Common myeloid progenitor, CD34-positive (primary cell): Measurements from ENCODE around the gene RHEBL1.

Experiments
- CTCF ChIA-PET: fragments of 350-600 bp; sonication (Branson Sonifier 250); formaldehyde crosslinking; loops from one replicate; lab custom pipeline; 2021; ENCODE audit warnings: antibody characterized with exemption; lab: Charles Lee
- POLR2A ChIA-PET: fragments of 350-600 bp; sonication (Branson Sonifier 250); formaldehyde crosslinking; loops from one replicate; lab custom pipeline; 2021; ENCODE audit warnings: antibody characterized with exemption; lab: Charles Lee
- DNase-seq, 3 donors: peaks; one replicate each; pipeline versions ENCODE4 v3.0.0 to v3.0.0-alpha.2; 2013
- H3K27ac ChIP-seq, 2 experiments: 1 replicate in 1 of 2; 2 replicates in 1 of 2; pipeline ENCODE4 v1.7.0; 2013; ENCODE audit warnings: inconsistent platforms in 2 of 2, low read length in 2 of 2, mild to moderate bottlenecking in 2 of 2, low read depth in 1 of 2, moderate library complexity in 1 of 2; ENCODE audit not compliant: severe bottlenecking in 2 of 2, insufficient read depth in 1 of 2, poor library complexity in 1 of 2
- H3K27me3 ChIP-seq, 5 experiments: replicated peaks in 2 of 5; 1 replicate in 3 of 5; 2 replicates in 2 of 5; pipeline versions ENCODE4 v1.6.1 to v1.7.0; 2013; ENCODE audit warnings: low read length in 4 of 5, mild to moderate bottlenecking in 2 of 5, moderate library complexity in 2 of 5, inconsistent platforms in 1 of 5; ENCODE audit not compliant: insufficient read depth in 5 of 5, control insufficient read depth in 4 of 5
- H3K36me3 ChIP-seq, 4 experiments: 1 replicate in 2 of 4; 2 replicates in 2 of 4; pipeline versions ENCODE4 v1.6.1 to v1.7.0; 2013; ENCODE audit warnings: low read length in 3 of 4, control low read depth in 1 of 4, mild to moderate bottlenecking in 1 of 4; ENCODE audit not compliant: control insufficient read depth in 4 of 4, insufficient read depth in 4 of 4
- H3K4me1 ChIP-seq, 4 experiments: 1 replicate in 3 of 4; 2 replicates in 1 of 4; pipeline versions ENCODE4 v1.6.1 to v1.7.1; 2013; ENCODE audit warnings: low read length in 3 of 4, mild to moderate bottlenecking in 3 of 4, control low read depth in 1 of 4, inconsistent platforms in 1 of 4, moderate library complexity in 1 of 4; ENCODE audit not compliant: control insufficient read depth in 4 of 4, insufficient read depth in 4 of 4; ENCODE audit errors: control extremely low read depth in 1 of 4
- H3K4me3 ChIP-seq, 7 experiments: 1 replicate in 4 of 7; 2 replicates in 3 of 7; pipeline versions ENCODE4 v1.5.1 to v1.7.0; 2013; ENCODE audit warnings: mild to moderate bottlenecking in 7 of 7, low read length in 6 of 7, moderate library complexity in 6 of 7, inconsistent platforms in 2 of 7, low read depth in 2 of 7, control low read depth in 1 of 7; ENCODE audit not compliant: insufficient read depth in 4 of 7, control insufficient read depth in 1 of 7; ENCODE audit errors: extremely low read depth in 1 of 7
- H3K9me3 ChIP-seq, 5 experiments: 1 replicate in 4 of 5; 2 replicates in 1 of 5; pipeline versions ENCODE4 v1.6.1 to v1.7.1; 2013; ENCODE audit warnings: low read length in 4 of 5, mild to moderate bottlenecking in 2 of 5, inconsistent platforms in 1 of 5, low read depth in 1 of 5, moderate library complexity in 1 of 5; ENCODE audit not compliant: control insufficient read depth in 4 of 5, insufficient read depth in 2 of 5; ENCODE audit errors: control extremely low read depth in 1 of 5
- WGBS: methylation state at CpG from one replicate; pipeline ENCODE4 v1.1.5; 2013; ENCODE audit not compliant: insufficient coverage; 5-methylcytosine and 5-hydroxymethylcytosine counted together

The RHEBL1 gene

GRCh38 chr12:49052451-49053208 is 17.1 kb downstream of the RHEBL1 start:
- Histone ChIP-seq H3K4me3 (no peak overlapping the region), H3K9me3 (no peaks in the 10 kb centered on the region), H3K27me3 (no peaks in the 10 kb centered on the region), H3K4me1 (peaks cover 20 to 27% (median 24%) of the 10 kb centered on the region in 4 experiments), H3K27ac (no peak overlapping the region), H3K36me3 (peaks cover 24 to 78% (median 69%) of the 10 kb centered on the region in 4 experiments)
- no peak for DNase-seq
- ChIA-PET POLR2A (no interaction called here), CTCF (interaction anchor here (1.3 to 1.6 kb wide), 2 partner anchors 9 to 11 kb away, joined by 3 to 5 read pairs; no protein-coding TSS in a partner anchor)
- WGBS, result over 99% methylated on average over 14 of the region's 16 CpGs

- Histone ChIP-seq H3K27ac (no peak overlapping the region), H3K9me3 (no peaks in the 10 kb centered on the region), H3K36me3 (peaks cover 24 to 83% (median 74%) of the 10 kb centered on the region in 4 experiments), H3K4me1 (peaks cover 15 to 19% (median 17%) of the 10 kb centered on the region in 4 experiments), H3K4me3 (no peak overlapping the region), H3K27me3 (no peaks in the 10 kb centered on the region)
- CTCF ChIA-PET, result interaction anchor here (1.3 kb wide), 1 partner anchor 9 kb away, joined by 3 read pairs; no protein-coding TSS in a partner anchor
- WGBS, result 98% methylated on average over 19 of the region's 20 CpGs
- POLR2A ChIA-PET, result no interaction called here
- no peak for DNase-seq
Observed at GRCh38 chr12:49051777-49052438, 17.9 kb downstream of the RHEBL1 start.

GRCh38 chr12:49051373-49051764 is 18.4 kb downstream of the RHEBL1 start:
- no peaks in the 10 kb centered on the region for H3K27me3 ChIP-seq
- ChIA-PET CTCF (interaction anchor here (1.1 kb wide), 1 partner anchor 54 kb away, joined by 6 read pairs; no protein-coding TSS in a partner anchor), POLR2A (no interaction called here)
- 96% methylated on average over 14 of the region's 18 CpGs for WGBS
- no peak overlapping the region for H3K27ac ChIP-seq
- peaks cover 24 to 88% (median 79%) of the 10 kb centered on the region in 4 experiments for H3K36me3 ChIP-seq
- peaks cover 9 to 14% (median 11%) of the 10 kb centered on the region in 4 experiments for H3K4me1 ChIP-seq
- H3K4me3 ChIP-seq, result no peak overlapping the region
- no peak for DNase-seq
- no peaks in the 10 kb centered on the region for H3K9me3 ChIP-seq

- Histone ChIP-seq H3K4me1 (peaks cover 4 to 8% (median 5%) of the 10 kb centered on the region in 4 experiments), H3K27me3 (no peaks in the 10 kb centered on the region), H3K9me3 (no peaks in the 10 kb centered on the region), H3K36me3 (peaks cover 24 to 94% (median 84%) of the 10 kb centered on the region in 4 experiments), H3K4me3 (no peak overlapping the region), H3K27ac (no peak overlapping the region)
- 88% methylated on average over 4 of the region's 13 CpGs for WGBS
- DNase-seq, result no peak
- ChIA-PET POLR2A (no interaction called here), CTCF (interaction anchor here (0.7 to 2.9 kb wide), 7 partner anchors 12 to 54 kb away, joined by 3 to 10 read pairs (median 5); partner anchors contain the start of gene DHH)
Observed at GRCh38 chr12:49050507-49051372, 19.0 kb downstream of the RHEBL1 start.

GRCh38 chr12:49049566-49050224 is 20.1 kb downstream of the RHEBL1 start:
- Histone ChIP-seq H3K27ac (no peak overlapping the region), H3K4me3 (no peak overlapping the region), H3K9me3 (no peaks in the 10 kb centered on the region), H3K27me3 (no peaks in the 10 kb centered on the region), H3K4me1 (no peaks in the 10 kb centered on the region), H3K36me3 (peaks cover 24 to 96% (median 89%) of the 10 kb centered on the region in 4 experiments)
- ChIA-PET POLR2A (no interaction called here), CTCF (interaction anchor here (1.1 to 8.1 kb wide), 8 partner anchors 10 to 53 kb away, joined by 3 to 121 read pairs (median 8); partner anchors contain the start of gene DHH)
- DNase-seq, result no peak
- WGBS, result 98% methylated on average over 20 of the region's 20 CpGs

- no peak overlapping the region for H3K27ac ChIP-seq
- POLR2A ChIA-PET, result interaction anchor here (0.9 kb wide), 1 partner anchor 50 kb away, joined by 3 read pairs; no protein-coding TSS in a partner anchor
- H3K36me3 ChIP-seq, result peaks cover 25 to 96% (median 87%) of the 10 kb centered on the region in 4 experiments
- H3K27me3 ChIP-seq, result no peaks in the 10 kb centered on the region
- no peak for DNase-seq
- H3K9me3 ChIP-seq, result no peaks in the 10 kb centered on the region
- H3K4me3 ChIP-seq, result no peak overlapping the region
- H3K4me1 ChIP-seq, result no peaks in the 10 kb centered on the region
- CTCF ChIA-PET, result interaction anchor here (1.1 to 8.1 kb wide), 6 partner anchors 9 to 52 kb away, joined by 3 to 121 read pairs (median 10); no protein-coding TSS in a partner anchor
- WGBS, result 93% methylated on average over 10 of the region's 10 CpGs
Observed at GRCh38 chr12:49048953-49049352, 20.8 kb downstream of the RHEBL1 start.
